ENCODE results near the gene MMD.
"Not testable (repeated sequence)": the region's sequence is repeated elsewhere in the genome, so short reads cannot be mapped to it uniquely, and the experiment has no call there.

MMD gene

DNA sequence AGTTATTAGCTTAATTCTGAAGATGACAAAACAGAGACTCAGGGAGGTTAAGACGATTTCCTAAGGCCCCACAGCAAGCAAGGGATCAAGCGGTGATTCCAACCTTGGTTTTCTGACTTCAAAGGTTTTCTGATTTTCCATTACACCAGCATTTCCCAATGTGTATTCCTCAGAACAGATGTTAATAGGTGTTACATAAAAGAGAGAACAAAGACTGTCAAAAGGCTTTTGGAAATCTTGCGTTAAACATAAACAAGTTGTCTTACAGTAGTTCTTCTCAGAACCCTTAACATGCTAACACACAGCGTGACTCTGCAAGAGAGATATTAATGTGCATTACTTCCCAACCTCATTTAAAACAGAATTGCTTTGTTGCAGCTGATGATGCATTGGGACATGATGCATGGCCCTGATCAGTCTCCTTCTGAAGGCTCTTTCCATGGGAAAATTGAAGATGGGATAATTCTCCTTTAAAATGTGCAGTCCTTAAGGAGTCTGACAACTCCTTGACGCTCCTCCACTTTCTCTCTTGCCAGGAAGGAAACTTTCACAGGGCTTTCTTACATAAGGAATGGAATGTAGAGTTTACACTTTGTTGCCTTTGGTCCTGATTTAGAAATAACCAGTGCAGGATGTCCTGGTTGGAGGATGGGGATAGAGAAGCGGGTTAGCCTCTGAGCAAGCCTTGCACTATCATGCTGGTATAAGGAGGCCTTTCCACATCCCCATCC lies 21.5 kb upstream of the MMD start:
- DNase-seq, result no peak

DNA sequence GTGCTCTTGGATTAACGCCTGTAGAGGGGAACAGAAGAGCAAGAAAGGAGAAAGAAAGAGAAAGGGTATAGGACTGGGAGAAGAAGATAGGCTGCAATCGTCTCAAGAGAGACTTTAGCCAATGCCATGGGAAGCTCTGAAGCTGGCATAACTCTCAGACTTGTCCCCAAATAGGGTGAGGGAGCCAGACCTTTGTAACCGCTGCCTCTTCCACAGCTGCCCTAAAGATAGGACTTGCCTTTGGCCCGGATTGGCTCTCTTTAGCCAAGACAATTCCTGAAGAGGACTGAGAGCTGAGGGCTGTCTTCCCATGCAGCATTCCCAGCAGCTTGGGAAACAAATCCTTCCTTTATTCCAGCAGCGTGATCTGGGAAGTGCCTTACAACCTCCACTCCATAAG lies 20.8 kb upstream of the MMD start:
- DNase-seq, result no peak

DNA sequence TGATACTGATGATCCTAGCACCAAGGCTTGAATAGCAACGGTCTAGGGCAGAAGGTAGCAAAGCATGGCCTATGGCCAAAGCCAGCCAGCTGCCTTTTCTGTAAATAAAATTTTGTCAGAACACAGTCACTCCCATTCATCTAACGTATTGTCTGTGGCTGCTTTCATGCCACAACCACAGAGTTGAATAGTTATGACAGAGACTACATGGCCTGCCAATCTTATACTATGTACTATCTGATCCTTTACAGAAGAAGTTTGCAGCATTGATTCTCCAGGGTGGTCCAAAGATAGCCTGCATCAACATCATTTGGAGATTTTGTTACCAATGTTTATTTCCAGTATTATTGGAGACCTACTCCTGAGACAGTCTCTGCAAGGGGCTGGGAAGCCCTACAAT lies 19.9 kb upstream of the MMD start:
- DNase-seq, result no peak

DNA sequence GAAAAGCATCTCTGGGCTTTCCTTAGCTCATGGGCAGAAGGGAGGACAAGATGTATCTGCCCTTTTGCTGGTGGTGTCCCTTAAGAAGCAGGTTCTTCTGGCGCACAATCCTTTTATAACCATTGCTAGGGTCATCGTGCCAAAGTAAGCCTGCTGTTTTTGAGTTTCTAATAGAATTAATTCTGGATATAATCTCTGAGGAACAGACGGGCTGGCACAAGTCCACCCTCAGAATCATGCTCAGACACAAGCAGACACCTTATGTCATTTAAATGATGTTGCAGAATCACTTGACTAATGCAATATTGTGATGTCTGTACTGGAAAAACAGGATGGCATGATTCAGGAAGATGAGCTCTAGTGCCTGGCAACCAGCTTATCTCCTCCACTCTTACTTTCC lies 18.8 kb upstream of the MMD start:
- peak; percentile 45 for DNase-seq

DNA sequence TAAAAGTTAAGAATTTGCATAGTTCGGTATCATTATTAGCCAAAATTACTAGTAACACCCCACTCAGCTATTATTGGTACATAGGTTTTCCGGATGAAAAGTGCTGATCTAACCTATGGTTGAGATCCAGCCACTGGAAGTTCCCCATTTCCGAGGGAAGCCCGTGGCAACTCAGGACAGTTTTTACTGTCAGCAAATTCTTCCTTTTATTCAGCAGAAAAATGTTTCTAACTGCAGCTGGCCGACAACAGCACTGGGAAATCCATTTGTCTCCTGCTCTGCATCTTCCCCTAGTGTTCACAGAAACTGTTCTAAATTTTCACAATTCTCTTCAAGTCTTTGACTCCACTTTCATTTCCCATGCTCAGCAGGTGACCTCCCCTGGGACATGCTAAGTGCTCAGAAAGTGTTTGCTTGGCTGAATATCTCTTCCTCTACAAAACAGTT lies 15.5 kb upstream of the MMD start:
- peak; percentile 80 for DNase-seq

DNA sequence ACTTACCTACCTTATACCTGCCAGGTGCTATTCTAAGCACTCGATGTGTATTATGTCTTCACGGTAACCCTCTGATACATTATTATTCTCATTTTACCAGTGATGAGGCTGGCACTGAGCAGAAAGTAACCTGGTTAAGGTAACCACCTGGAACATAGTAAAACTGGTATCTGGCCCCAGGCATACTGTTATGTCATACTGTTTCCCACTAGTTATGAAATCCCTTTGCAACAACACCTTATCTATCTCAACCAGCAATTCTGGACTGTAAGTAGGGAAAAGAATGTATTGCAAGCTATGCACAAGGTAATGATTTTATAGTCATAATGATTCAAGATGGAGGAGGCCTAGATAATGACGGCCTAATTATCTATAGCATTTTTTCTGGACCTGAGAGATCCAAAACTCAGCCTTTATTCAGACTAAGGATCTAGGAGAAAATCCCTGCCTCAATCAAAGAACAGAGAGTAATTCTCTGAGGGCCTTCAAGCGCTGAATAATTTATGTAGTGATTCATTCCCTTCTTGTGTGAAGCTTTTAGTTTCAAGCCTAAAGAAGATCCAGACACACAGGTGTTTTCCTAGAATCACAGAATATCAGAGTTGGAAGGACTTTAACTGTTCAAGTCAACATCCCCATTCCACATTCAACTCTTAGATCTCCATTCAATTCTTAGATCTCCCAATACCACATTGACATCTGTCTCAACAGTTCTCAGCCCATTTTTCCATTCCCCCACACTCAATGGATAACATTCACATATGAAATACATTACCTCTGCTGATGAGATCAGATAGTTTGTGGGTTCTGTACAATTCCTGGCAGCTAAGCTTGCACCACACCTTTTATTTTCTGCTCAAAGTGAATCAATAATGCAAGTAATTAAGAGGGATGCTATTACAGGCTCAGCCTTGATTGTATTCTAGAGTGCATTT lies 14.9 kb upstream of the MMD start:
- DNase-seq, result no peak

DNA sequence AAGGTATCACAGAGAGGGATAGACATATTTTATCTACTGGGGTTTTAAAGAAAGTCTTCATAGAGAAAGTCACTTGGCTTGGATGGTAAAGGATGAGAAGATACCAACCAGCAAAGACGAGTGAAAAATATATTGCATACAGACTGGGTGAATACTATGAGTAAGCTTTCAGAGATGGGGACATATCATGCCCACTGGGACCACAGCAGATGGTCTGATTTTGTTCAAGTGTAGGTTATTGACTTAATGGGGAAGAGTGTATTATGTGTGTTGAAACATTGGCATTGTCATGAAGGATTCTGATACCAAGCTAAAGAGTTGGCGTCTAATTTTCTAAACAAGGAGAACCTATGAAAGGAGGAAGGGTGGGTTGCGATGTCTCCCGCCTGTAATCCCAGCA lies 13.8 kb upstream of the MMD start:
- DNase-seq, result no peak

DNA sequence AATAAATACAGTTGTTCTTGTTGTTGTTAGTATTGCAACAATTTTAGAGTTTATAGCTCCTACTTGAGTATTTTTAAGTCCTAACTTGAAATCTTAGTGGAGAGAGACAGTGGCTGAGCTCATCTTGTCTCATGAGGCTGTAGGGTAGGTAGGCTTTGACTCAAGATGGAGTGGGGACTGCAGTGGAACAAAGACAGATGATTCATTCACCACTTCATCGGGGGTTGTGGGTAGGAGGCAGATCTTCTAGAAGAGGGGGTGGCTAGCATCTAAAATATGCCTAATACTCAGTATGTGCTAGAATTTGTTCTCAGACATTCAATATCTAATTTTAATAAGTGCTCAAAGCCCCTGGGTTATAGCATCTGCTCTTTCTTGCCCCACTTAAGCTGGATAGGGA lies 13.1 kb upstream of the MMD start:
- DNase-seq, result no peak

DNA sequence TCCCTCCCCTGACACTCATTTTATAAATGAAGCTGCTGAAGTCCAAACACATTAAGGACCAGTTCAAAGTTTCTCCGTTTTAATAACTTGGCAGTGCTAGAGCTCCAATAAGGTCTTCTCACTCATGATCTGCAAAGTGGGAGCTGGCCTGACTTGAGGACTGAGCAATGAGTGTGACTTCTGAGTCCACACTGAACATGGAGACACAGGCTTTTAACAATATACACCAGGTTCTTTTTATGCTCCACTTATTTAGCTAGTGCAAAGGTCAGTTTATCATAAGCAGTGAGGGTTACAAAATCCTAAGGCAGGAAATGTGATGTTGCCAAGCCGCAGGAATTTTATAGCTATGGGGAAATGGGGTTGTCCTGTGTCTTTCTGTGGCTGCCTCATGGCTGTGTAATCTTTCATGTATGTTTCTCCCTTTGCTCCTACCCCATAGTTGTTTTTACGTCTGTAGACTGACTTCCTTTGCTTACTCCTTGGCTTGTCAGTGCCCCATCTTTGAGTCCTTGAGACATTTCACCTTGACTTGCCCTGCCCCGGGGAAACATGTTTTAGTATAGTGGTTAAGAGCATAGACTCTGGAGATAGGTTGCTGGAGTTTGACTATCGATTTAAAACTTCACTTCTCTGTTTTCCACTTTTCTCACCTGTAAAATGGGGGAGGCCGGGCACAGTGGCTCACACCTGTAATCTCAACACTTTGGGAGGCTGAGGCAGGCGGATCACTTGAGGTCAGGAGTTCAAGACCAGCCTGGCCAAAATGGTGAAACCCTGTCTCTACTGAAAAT lies 12.2 kb upstream of the MMD start:
- DNase-seq, result peak; percentile 57

DNA sequence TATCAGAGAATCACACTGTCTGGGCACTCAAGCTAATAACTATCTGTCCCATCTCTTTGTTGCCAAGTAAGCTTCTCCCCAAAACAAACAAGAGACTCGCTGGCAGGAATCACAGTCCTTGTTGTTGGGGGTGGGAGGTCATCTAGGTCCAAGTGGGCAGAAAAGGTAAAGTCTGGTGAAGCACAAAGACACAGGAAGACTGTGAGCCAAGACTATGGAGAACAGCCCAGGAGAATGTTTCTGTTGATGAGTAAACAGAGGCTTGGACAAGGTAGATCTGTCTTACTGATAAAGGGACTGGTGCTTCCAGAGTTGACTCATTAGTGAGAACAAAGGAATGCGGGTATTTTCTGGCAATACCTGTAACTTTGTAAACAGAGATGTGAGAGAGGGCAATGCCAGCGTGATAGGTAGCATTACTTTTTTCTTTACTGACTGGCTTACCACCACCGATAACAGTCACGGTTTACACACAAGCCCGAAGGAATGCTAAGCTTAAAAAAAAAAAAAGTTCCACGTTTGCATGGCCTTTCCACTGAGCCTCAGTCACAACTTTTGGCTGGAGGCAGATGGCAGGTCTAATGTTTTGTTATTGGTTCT lies 11.5 kb upstream of the MMD start:
- DNase-seq, result no peak

DNA sequence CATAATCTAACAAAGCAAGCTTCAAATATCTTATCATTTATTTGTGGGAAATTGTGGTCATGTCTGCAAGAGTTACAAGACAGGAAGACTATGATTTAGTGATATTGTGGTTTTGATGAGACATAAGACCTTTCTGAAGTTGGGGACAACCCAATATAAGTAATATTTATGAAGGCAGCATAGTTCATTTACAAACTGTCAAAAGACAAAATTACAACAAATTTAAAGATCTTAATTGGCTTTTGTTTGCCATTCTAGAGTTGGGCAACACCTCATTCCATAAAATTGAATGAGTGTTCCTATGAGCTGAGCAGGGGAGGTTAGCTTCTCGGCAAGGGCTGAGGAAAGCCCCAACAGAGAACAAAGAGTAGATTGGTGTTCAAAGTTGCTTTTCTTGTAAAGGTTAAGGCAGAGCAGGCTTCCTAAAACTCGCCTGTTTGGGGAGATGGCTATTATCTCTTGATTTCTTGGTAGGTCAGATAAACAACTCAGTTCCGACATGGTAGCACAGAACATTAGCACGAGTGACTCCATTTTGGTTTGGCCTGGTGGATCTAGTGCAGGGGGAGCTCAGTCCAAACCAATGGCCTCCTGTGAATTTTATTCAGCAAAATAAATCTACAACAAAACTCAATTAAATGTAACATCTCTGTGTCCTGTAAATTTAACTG lies 10.9 kb upstream of the MMD start:
- no peak for DNase-seq

DNA sequence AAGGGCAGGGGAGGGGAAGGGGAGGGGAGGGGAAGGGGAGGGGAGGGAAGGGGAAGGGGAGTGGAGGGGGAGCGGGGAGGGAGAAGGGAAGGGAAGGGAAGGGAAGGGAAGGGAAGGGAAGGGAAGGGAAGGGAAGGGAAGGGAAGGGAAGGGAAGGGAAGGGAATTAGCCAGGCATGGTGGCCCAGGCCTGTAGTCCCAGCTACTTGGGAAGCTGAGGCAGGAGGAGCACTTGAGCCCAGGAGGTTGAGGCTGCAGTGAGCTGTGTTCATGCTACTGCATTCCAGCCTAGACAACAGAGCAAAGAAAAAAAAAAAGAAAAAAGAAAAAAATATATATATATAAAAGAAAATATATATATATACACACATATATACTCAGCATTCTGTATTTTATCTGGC lies 10.3 kb upstream of the MMD start:
- not testable (repeated sequence) for DNase-seq

DNA sequence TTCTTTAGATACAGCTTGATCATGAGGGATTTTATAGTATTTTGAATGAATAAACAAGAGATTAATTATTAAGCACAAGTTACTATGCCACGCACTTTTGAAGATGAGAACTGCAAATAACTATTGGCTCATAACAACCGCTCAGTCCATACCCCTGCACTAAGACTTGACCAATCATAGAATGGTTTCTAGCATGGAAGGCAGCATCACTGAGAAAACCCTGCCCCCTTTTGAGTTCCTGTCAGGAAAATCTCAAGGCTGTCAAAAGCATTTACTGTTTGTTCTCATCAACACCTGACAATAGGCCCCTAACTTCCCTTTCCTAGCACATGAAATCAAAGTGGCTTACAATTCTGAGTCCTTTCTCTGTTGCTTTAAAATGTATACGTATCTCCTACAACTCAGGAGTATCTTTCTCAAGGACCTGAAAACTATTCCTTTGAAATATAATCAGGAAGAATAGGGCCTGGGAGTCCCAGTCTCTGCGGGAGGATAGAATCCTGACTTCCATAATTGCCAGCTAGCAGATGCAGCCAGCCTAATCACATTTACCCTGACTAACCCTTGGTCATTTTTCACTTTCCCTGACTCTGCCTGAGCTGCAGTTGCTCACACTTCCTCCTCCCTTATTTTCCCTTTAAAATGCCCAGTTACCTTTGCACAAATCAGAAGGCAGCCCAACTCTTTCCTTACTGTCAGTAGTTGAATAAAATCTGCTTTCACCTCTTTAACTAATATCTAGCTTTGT lies 9.1 kb upstream of the MMD start:
- no peak for DNase-seq

DNA sequence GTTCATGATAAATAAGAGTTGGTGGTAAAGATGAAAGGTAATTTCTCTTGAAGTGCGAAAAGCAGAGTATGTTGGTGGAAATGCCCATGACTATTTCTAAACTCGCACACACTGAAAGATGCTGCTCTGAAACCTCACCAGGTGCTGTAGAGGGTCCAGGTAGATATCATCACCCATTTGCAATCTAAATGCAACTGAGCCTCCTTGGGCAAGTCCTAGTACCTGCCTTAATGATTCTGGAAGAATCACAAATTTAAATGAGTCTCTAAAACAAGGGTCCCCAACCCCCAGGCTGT lies 5.9 kb upstream of the MMD start:
- DNase-seq, result no peak

DNA sequence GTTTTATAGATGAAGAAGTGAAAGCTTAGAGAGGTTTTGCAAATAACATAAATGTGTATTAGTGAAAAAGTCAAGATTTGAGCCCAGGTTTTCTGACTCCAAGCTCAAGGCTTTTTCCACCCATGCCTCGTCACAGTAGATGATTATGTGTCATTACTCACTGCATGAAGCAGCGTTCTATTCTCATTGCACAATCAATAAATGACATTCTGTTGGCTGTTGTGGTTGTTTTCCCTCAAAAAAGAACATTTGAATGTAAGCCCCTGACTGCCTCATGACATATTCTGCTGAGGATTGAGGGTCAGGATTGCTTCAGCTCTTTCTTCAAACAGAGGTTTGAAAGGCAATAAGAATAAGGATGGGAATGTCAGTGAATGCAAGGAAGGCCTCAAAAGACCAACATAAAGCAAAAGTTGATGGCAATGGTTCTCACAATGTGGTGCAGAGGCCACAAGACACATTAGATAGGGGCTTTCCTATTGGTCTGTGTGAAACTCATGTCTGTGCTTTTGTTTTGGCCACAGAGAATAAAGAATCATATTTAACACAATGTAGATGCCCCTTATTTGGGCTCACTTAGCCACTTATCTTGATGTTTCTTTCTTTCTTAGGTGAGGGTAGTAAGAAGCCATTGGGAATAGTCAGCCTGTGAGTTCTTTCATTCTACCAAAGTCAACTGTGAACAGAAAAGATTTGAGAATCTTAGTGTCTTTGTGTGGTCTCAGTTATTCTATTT lies 5.4 kb upstream of the MMD start:
- peak; percentile 67 for DNase-seq

DNA sequence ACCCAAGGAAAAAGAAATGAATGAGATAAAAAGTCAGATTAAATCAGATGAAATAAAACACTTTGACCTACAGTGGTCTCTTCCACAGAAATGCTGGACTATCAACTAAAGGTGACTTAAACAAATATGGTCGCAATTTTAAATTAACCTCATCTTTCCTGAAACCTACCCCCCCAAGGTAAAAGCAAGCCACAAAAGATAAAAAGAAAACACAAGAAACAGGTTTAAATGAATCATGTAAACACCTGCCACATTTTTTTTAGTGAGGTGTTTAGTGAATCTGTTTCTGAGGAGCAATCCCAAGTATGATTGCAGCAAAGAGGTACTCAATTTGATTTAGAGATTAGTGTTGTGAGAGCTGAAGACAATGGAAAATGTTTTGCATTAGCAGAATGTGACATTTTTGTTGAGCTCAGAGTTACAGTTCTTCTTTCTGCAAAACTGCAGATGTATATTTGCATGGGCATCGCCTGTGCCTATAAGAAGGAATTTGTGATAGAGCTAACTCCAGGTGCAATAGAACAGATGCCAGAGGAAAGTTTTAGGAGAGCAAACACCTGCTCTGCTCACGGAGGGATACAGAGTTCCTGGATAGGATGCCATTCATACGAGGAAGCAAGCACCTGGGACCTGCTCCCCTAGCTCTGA lies 3.4 kb upstream of the MMD start:
- DNase-seq, result no peak

DNA sequence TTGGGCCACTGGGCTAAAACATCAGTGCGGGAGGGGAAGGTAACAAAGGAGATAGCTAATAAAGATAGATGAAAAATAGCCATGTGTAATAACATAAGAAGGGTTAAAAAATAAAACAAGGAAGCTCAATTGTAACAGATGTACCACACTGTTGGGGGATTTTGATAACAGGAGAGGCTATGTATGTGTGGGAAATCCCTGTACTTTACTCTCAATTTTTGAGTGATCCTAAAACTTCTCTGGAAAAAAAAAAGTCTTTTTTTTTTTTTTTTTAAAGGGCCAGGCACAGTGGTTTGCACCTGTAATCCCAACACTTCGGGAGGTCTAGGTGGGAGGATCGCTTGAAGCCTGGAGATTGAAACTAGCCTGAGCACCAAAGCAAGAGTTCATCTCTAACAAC lies 1.9 kb upstream of the MMD start:
- DNase-seq, result no peak

DNA sequence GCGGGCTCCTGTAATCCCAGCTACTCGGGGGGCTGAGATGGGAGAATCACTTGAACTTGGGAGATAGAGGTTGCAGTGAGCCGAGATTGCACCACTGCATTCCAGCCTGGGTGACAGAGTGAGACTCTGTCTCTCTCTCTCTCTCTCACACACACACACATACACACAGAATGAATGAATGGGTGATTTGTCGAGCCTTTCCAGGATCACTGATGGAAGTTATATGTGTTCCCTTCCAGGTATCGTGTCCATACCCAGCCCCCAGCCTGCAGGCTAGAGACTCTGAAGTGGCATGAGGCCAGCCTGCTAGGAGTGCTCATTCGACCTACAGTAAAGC lies 1.2 kb upstream of the MMD start:
- DNase-seq, result not testable (repeated sequence)

DNA sequence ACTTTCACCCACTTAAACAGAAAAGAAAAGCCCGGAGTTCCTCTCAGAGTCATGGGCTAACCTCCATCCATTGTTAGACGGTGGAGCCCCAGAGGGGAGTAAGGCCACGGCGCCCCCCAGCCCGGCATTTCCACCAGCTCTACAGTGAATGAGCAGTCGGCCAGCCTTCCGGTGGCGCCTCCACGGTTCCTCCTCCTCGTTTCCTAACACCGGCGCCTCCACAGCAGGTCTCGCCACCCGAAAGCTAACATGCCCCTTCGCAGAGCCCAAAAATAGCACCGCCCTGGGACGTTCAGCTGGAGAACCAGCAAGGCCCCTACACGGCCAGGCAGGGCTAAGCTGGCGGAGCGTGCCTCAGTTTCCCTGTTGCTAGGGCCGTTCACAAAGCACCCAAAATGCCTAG lies 858 bp downstream of the MMD start:
- peak; percentile 48 for DNase-seq

DNA sequence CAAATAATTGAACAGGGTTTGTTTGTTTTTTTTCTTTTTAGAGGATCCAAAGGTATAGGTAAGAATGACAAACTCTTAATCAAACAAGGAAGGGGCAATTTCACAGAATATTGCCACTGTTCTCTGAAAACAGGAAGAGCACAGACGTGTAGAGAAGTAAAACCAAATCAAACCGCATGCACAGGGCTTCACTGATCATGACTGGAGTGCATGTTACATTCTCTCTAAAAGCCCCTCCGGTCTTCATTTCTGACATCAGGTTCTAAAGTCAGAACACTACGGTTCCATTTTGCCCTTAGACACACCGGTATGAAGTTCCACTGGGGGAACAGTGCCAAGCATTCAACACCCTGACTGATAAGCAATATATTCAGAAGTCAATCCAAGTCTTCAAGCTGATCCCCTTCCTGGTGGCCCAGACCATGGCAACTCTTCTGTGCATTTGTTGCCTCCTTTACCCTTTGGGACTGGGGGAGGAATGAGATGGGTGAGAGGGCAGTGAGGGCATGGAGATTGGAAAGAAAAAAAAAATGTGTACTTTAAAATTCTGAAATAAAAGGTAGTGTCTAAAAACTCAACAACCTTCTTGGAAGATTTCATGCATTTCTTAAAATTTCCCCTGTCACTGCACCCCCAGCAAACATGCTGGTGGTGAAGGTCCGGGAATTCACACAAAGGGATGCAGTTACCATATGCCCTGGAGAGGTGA lies 1.4 kb downstream of the MMD start:
- DNase-seq, result peak; percentile 78
